Right renal pelvis (tissue), 4 donors: ENCODE data around the gene MAPKAP1. TPM values are rescaled to one million over a fixed set of nuclear protein-coding genes. Genes with fewer than 3 reads are reported as not detected.
"Not testable (repeated sequence)": the region's sequence is repeated elsewhere in the genome, so short reads cannot be mapped to it uniquely, and the experiment has no call there.

Source experiments
- DNase-seq, 4 donors: peaks; one replicate each; pipeline ENCODE4 v3.0.0-alpha.2; 2013; ENCODE audit warnings: low read depth in 4 of 4, low spot score in 3 of 4, missing footprints in 1 of 4
- polyA plus RNA-seq, 4 donors: library from polyadenylated mRNA; unstranded; fragments of 120-200 nt; gene quantifications; one replicate each; pipeline ENCODE4 v1.2.1, GENCODE V29; 2013; ENCODE audit not compliant: insufficient read length in 4 of 4

Gene MAPKAP1
- polyA plus RNA-seq, 4 donors, result 76.0 to 94.0 (median 90.7) TPM

DNA sequence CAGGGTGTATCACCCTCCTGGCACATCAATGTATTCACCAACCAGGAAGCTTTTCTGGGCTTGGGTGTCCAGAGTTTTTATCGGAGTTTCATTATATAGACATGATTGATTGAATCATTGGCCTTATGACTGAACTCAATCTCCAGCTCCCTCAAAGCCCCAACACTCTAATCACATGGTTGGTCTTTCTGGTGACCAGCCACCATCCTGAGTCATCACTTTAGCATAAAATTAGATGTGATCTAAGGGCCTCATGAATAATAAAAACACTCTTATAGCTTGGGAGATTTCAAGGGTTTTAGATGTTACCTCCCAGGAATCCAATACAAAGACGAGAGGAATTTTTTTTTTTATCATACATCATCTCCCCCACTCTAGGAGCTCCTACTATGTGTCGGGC, 32.4 kb upstream of the MAPKAP1 start:
- no peak for DNase-seq

GRCh38 chr9:125732562-125732961, 25.6 kb upstream of the MAPKAP1 start:
- DNase-seq, result no peak

- no peak for DNase-seq
These were observed 23.2 kb upstream of the MAPKAP1 start for GRCh38 chr9:125730168-125730567.

GRCh38 chr9:125726456-125727132, 19.6 kb upstream of the MAPKAP1 start:
- no peak for DNase-seq

DNA sequence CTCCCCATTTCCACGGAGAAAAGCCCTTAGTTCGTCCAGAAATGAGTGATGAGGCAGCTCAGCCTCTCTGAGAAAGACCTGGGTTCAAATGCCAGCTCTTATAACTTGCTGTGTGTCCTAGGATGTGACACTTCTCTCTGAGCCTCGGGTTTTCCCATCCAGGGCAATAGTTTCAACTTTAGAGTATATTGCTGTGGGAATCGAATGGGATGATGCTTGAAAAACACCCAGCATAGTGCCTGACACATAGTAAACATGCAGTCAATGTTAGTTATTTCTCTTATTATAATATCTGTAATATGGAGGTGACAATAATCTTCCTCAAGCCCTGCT, 430 bp upstream of the MAPKAP1 start:
- no peak for DNase-seq

DNA sequence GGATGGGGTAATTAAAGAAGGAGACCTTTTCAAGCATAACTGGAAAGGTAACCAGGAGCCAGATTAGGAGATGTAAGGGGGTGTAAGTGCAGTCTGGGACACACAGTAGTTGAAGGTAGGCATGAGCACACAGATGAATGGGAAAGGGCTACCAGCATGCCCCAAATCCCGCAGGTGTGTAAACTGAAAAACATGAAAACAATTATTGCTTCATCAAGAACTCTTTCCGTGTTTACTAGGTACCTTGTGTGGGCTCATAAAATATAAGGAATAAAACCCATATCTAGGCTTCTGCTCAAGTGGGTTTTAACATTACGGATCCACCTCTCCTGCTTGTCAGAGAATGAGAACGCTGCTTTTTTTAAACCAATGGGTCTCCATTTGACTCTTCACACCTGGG, 1.1 kb downstream of the MAPKAP1 start:
- no peak for DNase-seq

DNA sequence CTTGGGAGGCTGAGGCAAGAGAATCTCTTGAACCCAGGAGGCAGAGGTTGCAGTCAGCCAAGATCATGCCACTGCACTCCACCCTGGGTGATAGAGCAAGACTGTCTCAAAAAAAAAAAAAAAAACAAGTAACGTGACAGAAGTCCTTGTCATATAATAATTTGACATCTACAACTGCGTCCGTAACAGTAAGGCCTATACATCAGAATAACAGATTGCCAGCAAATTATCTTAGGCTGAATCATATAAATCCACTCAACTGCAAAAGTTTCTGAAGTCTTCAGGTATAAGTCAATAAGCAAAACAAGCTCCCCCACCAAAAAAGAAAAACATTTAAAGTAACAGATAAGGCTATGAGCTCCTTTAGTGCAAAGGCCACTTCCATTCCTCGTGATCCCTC, 3.3 kb downstream of the MAPKAP1 start:
- DNase-seq, result no peak

GRCh38 chr9:125701351-125701750, 5.7 kb downstream of the MAPKAP1 start:
- DNase-seq, result no peak

DNA sequence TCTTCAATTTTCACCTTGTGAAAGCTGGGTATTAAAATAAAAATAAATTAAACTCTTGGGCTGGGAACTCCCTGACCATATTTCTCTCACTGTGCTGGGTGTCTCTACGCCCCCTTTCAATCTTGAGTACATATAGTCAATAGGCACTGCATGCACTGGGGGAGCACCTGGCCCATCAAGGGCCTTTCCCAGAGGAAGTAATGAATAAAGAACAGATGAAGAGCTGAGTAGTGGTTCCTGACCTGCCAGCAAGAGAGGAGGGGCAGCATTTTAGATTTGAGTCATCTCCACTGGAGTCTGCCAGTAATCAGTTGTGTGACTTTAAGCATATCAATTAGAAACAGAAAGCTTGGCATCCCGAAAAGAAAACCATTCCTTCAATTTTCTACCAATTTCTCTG, 6.2 kb downstream of the MAPKAP1 start:
- DNase-seq, result no peak

- no peak for DNase-seq
These were observed 7.1 kb downstream of the MAPKAP1 start for GRCh38 chr9:125699870-125700269.

GRCh38 chr9:125696106-125696647, 10.8 kb downstream of the MAPKAP1 start:
- no peak for DNase-seq

DNA sequence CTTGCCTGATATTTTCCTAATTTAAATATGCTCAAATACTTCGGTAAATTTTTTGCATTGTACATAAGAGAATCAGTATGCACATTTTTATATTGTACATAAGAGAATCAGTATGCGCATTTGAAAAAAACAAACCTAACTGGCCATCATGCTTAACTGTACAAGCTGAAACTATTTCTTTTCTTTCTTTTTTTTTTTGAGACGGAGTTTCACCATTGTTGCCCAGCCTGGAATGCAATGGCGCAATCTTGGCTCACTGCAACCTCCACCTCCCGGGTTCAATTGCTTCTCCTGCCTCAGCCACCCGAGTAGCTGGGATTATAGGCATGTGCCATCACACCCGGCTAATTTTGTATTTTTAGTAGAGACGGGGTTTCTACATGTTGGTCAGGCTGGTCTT, 11.5 kb downstream of the MAPKAP1 start:
- DNase-seq, result not testable (repeated sequence)

- DNase-seq, result no peak
These were observed 12.5 kb downstream of the MAPKAP1 start for GRCh38 chr9:125694478-125694877.

- not testable (repeated sequence) for DNase-seq
These were observed 13.5 kb downstream of the MAPKAP1 start for GRCh38 chr9:125693492-125693891.

GRCh38 chr9:125691869-125692268, 15.1 kb downstream of the MAPKAP1 start:
- no peak for DNase-seq

GRCh38 chr9:125690679-125691078, 16.3 kb downstream of the MAPKAP1 start:
- no peak for DNase-seq

- no peak for DNase-seq
These were observed 19.7 kb downstream of the MAPKAP1 start for GRCh38 chr9:125687163-125687863.

- DNase-seq, result no peak
These were observed 21.8 kb downstream of the MAPKAP1 start for GRCh38 chr9:125685167-125685566.

DNA sequence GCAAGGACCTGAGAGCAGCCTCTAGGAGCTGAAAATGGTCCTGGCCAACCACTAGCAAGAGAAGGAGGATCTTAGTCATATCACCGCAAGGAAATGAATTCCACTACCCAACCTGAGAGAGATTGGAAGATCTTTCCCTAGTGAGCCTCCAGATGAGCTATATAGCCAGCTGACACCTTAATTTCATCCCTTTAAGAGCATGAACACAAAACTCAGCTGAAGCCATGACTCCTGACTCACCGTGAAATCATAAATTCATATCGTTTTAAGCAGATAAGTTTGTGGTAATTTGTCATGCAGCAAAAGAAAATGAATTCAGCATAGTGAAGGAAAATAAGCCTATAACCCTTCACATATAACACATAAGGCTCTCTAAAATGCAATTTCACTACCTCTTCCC, 23.5 kb downstream of the MAPKAP1 start:
- DNase-seq, result no peak

DNA sequence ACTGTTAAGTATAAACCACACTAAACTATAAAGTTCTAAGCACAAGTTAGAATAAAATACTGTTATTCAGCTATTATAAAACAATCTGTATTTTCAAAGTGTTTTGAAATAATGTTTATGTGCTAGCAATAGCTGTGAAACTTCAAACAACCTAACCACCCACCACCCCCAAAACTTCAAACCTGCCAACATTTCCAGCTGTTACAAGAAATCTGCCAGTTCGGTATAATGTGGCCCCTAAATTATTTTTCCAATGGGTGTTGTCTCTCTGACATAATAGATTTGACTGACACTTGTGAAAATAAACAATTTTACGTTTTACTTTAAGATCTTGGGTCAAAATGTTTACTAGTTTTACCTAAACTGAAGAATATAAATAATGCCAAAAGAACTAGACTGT, 24.7 kb downstream of the MAPKAP1 start:
- DNase-seq, result no peak

DNA sequence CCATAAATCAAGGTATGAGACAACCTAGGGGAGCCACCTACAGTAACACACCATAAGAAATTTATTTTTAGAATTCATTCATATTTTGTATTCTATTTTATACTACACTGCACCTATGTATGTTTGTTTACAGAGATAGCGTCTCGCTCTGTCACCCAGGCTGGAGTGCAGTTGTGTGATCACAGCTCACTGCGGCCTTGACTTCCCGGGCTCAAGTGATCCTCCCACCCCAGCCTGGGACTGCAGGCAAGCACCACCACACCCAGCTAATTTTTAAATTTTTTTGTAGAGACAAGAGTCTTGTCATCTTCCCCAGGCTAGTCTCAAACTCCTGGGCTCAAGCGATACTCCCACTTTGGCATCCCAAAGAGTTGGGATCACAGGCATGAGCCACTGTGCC, 25.4 kb downstream of the MAPKAP1 start:
- no peak for DNase-seq

- no peak for DNase-seq
These were observed 25.9 kb downstream of the MAPKAP1 start for GRCh38 chr9:125681086-125681622.
